ENCODE measurements around the gene ORAI2.
"Not testable (repeated sequence)": the region's sequence is repeated elsewhere in the genome, so short reads cannot be mapped to it uniquely, and the experiment has no call there.

Gene ORAI2

DNA sequence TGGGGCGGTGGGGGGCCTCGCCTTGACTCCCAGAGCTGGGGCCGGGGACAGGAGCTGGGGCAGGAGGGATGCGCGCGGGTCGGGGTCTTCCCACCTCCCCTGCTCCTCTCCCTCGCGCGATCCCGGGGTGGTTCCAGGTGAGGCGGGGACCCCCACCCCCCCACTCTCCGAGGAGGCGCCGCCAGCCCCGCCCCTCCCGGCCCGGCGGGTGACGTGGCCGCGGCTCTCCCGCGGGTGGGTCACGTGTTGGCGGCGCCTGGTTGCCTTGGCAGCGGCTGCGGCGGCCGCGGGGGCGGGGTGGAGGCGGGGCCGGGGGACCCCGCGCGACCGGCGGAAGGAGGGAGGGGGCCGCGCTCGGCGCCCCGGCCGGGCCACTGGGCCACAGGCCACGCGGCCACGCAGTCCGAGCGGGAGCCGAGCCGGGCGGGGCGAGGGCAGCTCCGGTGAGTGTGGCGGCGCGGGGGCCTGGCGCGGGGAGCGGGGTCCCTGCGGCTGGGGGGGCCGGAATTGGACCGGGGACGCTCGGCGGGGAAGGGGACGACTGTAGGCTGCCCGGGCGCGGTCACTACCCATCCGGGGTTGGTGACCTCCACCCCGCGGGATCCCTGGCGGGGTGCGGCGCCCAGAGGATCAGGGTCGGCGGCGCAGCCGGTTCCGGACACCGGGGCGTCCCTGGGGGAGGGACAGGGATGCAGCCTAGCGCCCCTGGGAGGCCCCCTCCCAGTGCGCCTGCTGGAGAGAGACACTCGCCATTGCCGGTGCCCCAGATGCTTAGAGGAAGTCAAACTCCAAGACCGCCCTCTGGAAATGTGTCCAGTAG is at the start of gene ORAI2:
ORAI2 (plus strand) TSS at position 357 of the 820 bp plus-strand sequence. CDS start 5,382 bp downstream, outside the sequence.
- in situ Hi-C loops (cut with MboI; ENCODE audit: low sequenced_read_pairs) = no loop called here

DNA sequence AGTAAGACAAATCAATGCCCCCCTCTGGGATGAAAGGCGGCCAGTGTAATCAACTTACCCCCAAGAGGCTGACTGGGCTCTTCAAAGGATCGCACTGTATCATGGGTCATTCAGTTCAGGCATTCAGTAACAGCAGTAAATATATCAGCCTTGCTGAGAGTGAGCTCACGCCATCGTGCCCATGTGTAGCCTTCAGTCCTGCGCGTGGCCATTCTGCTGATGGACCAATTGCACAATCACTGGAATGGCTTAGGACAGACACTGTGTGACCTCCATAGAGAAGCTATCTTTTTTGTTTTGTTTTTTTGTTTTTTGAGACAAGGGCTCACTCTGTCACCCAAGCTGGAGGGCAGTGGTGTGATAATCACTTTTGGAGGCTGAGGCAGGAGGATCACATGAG is 46.3 kb upstream of the ORAI2 start:
- in situ Hi-C loops (cut with MboI; ENCODE audit: low sequenced_read_pairs) = loop anchor here (25.0 kb wide), 1 partner anchor 850 kb away; no protein-coding TSS in a partner anchor

DNA sequence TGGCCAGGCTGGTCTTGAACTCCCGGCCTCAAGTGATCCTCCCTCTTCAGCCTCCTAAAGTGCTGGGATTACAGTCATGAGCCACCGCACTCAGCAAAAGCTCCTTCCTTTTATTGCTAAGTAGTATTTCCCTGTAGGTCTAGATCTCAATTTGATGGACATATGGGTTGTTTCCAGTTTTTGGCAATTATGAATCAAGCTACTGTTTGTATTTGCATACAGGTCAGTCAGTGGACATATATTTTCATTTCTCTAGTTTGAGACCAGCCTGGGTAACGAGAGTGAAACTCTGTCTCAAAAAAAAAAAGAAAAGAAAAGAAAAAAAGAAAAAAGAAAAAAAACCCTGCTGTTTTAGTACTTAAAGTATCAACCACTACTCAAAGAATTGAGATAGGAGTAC is 43.6 kb upstream of the ORAI2 start:
- in situ Hi-C loops (cut with MboI; ENCODE audit: low sequenced_read_pairs) = loop anchor here (5.0 to 25.0 kb wide), 2 partner anchors 113 to 853 kb away; no protein-coding TSS in a partner anchor

DNA sequence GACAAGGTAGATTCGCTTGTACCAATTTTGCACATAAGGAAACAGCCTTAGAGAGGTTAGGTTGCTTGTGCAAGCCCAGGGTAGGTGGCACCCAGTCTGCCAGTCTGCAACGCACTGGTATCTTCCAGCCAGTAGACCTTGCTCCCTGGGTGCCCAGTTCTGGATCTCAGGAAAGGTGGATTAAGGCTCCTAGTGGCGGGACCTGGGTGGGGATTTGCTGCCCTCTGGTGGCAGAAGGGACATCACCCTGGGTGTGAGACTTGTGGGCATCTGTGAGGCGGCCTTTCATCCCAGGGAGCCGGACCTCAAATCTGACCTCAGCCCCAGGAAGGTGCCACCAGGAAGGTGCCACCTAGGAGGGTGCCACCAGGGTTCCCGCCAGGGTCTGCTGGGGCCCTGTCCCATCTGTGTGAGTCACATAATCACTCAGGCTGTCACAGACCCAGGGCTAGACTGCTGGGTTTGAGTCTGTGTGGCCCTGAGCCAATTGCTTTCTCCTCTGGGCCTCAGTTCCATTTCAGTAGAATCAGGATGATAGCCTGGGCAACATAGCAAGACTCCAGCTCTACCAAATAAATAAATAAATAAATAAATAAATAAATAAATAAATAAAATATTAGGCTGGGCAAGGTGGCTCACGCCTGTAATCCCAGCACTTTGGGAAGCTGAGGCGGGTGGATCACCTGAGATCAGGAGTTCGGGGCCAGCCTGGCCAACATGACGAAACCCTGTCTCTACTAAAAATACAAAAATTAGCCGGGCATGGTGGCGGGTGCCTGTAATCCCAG is 42.5 kb upstream of the ORAI2 start:
- in situ Hi-C loops (cut with MboI; ENCODE audit: low sequenced_read_pairs) = loop anchor here (5.0 to 25.0 kb wide), 2 partner anchors 114 to 854 kb away; no protein-coding TSS in a partner anchor

DNA sequence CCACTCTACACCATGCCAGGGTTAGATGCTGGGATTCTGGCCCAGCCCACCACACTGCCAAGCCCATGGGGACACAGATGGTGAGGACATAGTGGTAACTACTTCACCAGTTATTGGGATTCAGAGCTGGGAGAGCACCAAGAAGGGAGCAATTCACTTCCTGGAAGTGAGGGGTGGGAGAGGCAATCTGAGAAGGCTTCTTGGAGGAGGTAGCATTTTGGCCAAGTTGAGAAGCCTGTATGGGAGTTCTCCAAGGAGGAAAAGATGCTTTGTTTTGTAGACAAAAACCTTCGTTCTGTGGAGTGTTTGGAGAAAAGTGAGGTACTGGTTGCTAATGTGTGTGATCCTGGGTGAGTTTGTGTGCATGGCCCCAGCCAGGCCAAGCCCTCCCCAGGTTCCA is 41.0 kb upstream of the ORAI2 start:
- in situ Hi-C loops (cut with MboI; ENCODE audit: low sequenced_read_pairs) = loop anchor here (5.0 to 25.0 kb wide), 2 partner anchors 115 to 855 kb away; no protein-coding TSS in a partner anchor

DNA sequence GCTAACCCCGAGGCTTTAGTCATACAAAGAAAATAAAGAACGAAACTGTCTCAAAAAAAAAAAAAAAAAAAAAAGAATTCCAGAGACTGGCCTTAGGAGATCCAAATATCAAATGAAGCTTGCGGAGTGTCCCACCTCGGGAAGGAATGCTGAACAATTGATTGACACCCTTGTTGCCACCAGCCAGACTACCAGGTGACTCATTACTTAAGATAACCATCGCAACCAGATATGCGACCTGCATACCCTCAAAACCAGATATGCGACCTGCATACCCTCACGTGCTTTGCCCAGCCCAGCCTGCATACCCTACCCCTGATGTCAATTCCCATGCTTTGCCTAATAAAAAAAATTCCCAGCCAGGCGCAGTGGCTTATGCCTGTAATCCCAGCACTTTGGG is 39.9 kb upstream of the ORAI2 start:
- in situ Hi-C loops (cut with MboI; ENCODE audit: low sequenced_read_pairs) = loop anchor here (5.0 to 25.0 kb wide), 2 partner anchors 116 to 856 kb away; no protein-coding TSS in a partner anchor

DNA sequence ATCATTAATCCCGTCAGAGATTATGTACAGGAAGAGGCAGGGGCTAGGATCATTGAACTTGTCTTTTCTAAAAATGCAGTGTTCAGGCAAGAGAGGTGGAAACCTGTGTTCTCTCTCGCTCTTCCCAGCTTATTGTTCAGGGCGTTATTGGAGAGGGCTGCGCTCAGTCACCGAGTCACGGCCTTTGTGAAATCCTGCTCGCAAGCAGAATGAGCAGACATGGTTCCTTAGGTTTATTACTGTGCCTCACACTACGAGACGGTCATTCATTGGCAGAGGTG is 37.8 kb upstream of the ORAI2 start:
- in situ Hi-C loops (cut with MboI; ENCODE audit: low sequenced_read_pairs) = loop anchor here (25.0 kb wide), 1 partner anchor 858 kb away; no protein-coding TSS in a partner anchor

DNA sequence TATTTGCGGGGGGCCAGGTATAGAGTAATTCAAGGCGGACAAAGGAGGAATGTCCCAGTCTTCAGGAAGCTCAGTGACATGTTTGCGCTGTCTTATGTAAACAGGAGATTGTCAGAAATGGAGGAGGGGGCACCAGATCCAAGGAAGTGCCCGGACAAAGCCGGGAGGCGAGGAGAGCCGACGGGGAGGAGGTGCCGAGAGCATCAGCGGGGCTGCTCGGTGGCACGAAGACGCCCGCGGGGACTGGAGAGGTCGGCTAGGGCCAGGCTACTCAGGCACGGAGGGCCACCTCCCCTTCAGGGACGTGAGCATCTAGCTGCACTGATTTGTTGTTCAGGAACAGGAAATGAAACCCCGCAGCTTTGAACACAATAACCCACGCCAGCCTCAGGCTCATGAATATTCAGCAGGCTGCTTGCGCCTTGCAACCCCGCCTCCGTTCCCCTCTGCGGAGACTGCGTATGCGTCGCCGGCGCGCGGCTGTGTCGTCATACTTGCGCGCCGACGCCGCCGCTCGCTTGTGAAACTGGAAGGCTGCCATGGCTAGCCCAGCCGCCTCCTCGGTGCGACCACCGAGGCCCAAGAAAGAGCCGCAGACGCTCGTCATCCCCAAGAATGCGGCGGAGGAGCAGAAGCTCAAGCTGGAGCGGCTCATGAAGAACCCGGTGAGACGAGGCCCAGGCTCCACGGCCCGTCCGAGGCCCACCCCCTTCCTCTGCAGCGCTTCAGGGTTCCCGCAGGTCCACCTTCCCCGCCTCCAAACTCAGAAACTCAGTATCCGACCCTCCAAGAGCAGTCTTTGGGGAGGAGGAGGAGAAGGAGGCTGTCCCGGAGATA is 37.3 kb upstream of the ORAI2 start, which contains the start of gene PRKRIP1:
PRKRIP1 (plus strand) TSS at position 491 of the 837 bp plus-strand sequence; CDS start at position 540, 49 bp downstream.
- in situ Hi-C loops (cut with MboI; ENCODE audit: low sequenced_read_pairs) = loop anchor here (25.0 kb wide), 1 partner anchor 859 kb away; no protein-coding TSS in a partner anchor

DNA sequence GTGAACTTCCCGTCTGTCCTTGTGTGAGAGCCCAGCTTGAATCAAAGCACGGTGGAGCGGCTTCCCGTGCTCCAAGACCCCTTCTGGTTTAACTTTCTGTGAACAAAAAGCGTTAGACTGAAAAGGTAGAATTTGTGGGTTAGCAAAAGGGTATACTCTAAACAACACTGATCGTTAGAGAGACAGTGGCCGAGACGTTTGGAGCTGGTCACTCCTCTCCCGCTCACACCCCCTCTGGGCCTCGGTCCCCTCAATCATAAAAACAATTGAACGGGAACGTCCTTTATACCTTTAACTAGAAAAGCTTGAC is 36.7 kb upstream of the ORAI2 start:
- in situ Hi-C loops (cut with MboI; ENCODE audit: low sequenced_read_pairs) = loop anchor here (25.0 kb wide), 1 partner anchor 859 kb away; no protein-coding TSS in a partner anchor

DNA sequence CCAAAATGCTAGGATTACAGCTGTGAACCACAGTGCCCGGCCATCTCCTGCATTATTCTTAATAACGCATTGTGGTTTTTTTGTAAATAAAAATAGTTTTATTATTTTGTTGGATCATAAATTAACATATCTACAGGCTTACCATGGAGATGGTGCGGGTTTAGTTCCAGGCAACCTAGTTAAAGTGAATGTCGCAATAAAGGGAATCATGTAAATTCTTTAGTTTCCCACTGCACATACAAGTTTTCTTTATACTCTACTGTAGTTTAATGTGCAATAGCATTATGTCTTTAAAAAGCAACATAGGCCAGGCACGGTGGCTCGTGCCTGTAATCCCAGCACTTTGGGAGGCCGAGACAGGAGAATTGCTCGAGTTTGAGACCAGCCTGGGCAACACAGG is 34.8 kb upstream of the ORAI2 start:
- in situ Hi-C loops (cut with MboI; ENCODE audit: low sequenced_read_pairs) = loop anchor here (25.0 kb wide), 1 partner anchor 861 kb away; no protein-coding TSS in a partner anchor

DNA sequence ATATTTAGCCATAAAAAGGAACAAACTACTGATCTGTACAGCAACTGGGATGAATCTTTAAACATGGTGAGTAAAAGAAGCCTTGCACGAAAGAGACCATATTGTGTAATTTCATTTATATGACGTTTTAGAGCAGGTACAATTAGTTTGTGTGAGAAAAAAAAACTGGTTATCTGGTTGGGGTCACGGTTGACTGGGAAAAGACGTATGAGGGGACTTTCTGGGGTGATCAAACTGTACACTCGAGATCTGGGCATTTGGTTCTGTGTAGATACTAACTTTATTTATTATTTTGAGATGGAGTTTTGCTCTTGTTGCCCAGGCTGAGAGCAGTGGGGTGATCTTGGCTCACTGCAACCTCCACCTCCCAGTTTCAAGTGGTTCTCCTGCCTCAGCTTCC is 33.0 kb upstream of the ORAI2 start:
- in situ Hi-C loops (cut with MboI; ENCODE audit: low sequenced_read_pairs) = no loop called here

DNA sequence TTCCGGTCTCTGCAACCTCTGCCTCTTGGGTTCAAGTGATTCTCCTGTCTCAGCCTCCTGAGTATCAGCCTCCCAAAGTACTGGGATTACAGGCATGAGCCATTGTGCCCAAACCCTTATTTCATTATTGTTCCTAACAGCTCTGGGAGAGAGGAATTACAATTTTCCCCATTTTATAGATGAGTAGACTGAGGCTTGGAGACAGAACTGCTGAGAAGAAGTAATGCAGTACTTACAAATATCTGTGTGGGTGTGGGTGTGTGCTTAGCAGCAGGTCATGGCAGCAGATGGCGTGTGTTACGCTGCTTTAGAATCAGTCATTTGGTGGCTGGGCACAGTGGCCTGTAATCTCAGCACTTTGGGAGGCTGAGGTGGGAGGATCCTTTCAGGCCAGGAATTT is 29.8 kb upstream of the ORAI2 start:
- in situ Hi-C loops (cut with MboI; ENCODE audit: low sequenced_read_pairs) = no loop called here

DNA sequence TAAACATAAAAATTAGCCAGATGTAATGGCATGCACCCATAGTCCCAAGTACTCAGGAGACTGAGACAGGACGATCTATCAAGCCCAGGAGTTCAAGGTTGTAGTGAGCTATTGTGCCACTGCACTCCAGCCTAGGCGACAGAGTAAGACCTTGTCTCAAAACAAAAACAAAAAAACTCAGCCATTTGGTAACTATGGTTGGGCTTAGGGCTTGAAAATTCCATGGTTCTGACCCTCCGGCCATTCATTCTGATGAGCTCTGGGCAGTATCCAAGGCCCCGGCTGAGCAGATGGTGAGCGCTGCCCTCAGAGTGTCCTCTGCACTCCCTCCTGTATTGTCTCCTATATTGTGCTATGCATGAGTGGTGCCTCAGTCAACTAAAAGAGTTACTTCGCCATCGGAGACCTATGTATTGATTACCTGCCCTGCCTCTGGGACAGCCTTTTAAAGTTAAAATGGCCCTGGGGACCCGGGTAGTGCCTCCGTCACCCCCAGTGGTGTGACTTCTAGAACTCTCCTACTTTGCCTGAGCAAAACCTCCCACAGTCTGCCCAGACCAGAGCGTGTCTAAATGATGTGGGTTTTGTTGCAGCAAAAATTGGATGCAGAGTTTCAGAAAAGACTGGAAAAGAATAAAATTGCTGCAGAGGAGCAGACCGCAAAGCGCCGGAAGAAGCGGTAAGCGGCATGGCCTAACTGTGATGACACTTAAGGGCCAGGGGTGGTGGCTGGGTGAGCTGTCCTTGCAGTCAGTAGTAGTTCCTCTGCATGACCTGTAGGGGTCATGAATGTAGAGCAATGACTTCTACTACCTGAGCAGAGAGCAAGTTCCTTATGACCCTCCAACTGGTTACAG is 29.1 kb upstream of the ORAI2 start:
- in situ Hi-C loops (cut with MboI; ENCODE audit: low sequenced_read_pairs) = no loop called here

DNA sequence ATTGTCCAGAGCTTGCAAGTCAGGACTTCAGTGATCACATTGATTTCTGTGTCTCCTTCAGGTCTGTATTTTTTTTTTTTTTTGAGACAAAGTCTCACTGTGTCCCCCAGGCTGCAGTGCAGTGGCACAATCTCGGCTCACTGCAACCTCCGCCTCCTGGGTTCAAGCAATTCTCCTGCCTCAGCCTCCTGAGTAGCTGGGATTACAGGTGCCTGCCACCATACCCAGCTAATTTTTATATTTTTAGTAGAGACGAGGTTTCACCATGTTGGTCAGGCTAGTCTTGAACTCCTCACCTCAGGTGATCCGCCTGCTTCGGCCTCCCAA is 28.6 kb upstream of the ORAI2 start:
- in situ Hi-C loops (cut with MboI; ENCODE audit: low sequenced_read_pairs) = not testable (repeated sequence)

DNA sequence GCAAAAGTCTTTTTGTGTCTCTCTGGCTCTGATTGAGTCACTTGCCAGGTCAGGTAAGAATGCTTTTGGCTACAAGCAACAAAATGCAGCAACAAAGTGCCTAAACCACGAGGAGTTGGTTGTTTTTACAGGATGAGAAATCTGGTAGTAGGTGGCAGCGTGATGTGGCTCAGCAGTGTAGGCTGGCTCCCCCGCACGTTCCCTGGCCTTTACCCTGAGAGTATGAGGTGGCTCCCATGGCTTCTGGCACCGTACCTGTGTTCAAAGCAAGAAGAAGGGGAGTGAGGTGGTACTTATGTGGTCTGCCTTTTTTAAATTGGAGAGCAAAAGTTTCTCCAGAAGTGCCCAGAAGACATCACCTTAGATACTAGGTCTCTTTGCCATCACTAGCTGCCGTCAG is 25.5 kb upstream of the ORAI2 start:
- in situ Hi-C loops (cut with MboI; ENCODE audit: low sequenced_read_pairs) = no loop called here

DNA sequence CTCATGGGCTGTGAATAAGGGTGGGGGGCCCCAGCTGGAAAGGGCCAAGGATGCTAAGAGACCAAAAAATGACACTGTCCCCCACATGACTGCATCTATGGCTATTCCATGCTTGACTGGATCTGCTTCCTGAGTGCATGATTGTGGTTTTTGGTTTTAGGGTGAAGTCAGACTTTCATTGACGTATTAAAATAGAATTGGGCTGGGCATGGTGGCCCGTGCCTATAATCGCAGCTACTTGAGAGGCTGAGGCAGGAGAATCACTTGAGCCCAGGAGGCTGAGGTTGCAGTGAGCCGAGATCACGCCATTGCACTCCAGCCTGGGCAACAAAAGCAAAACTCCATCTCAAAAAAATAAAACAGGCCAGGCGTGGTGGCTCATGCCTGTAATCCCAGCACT is 24.8 kb upstream of the ORAI2 start:
- in situ Hi-C loops (cut with MboI; ENCODE audit: low sequenced_read_pairs) = not testable (repeated sequence)

DNA sequence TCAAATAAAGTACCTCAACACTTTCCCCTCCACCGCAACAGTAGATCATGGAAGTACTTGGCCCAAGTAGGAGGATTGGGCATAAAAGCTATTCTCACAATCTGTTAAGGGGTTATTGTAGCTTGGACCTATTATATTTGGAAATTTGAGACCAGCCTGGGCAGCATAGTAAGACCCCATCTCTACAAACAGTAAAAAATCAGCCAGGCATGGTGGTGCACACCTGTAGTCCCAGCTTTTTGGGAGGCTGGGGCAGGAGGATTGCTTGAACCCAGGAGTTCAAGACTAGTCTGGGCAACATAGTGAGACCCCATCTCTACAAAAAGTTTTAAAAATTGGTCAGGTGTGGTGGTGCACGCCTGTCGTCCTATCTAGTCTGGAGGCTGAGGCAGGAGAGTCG is 24.0 kb upstream of the ORAI2 start:
- in situ Hi-C loops (cut with MboI; ENCODE audit: low sequenced_read_pairs) = no loop called here

DNA sequence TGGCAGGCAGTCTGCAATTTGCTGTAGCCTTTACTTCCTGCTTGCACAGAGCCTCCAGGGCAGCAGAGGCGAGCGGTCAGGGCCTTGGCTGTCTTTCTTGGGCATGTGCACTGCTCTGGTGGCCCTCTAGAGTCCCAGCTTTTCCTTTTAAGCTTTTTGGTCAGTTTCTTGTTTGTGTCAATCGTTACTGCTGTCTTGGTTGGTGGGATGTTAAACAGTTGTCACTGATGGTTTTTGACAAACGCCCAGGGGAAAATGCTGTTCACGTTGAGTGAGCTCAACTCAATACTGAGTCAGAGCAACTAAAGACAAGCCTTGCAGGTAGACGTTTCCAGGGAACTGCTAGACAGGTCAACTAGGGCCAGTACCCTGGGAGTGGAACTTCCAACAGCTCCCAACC is 23.3 kb upstream of the ORAI2 start:
- in situ Hi-C loops (cut with MboI; ENCODE audit: low sequenced_read_pairs) = no loop called here

DNA sequence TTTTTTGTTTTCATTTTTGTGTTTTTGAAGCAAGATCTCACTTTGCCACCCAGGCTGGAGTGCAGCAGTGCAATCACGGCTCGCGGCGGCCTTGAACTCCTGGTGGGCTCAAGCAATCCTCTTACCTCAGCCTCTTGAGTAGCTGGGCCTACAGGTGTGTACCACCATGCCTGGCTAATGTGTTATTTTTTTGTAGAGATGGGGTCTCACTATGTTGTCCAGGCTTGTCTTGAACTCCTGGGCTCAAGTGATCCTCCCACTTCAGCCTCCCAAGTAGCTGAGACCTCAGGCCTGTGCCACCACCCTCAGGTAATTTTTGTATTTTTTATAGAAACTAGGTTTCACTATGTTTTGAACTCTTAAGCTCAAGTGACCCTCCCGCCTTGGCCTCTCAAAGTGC is 22.5 kb upstream of the ORAI2 start:
- in situ Hi-C loops (cut with MboI; ENCODE audit: low sequenced_read_pairs) = no loop called here

DNA sequence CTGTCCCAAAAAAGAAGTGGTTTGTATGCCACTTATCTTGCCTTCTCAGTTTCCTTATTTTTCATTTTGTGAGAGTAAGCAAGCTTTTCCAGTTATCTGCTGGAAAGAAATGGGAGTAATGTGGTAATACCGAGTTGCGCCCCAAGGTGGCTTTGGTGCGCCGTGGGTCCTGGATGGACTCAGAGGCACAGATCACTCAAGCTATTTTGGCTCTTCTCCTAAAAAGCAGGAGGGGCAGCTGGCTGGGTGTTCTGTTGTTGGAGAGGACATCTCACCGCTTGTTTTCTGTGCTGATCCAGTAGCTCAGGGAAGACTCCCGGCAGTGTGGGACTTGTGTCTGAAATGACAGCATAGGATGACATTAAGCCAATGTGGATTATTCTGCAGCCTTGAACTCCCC is 20.8 kb upstream of the ORAI2 start:
- in situ Hi-C loops (cut with MboI; ENCODE audit: low sequenced_read_pairs) = no loop called here
